Fibroblast of lung (primary cell): ENCODE results near the gene PIK3R4. TPM values are rescaled to one million over a fixed set of nuclear protein-coding genes. Genes with fewer than 3 reads are reported as not detected.

ENCODE experiments used
- DNase-seq, 2 donors: peaks; one replicate each; pipeline versions ENCODE4 v3.0.0 to v3.0.0-alpha.2; 2010; ENCODE audit warnings: low read depth in 2 of 2
- H2AFZ ChIP-seq: 2 replicates; pipeline ENCODE4 v1.5.1; 2012; ENCODE audit warnings: low read length, control low read depth, inconsistent platforms
- H3K27ac ChIP-seq: 2 replicates; pipeline ENCODE4 v1.5.1; 2011; ENCODE audit warnings: low read length, control low read depth; ENCODE audit not compliant: insufficient read depth
- H3K27me3 ChIP-seq: 2 replicates; pipeline ENCODE4 v1.5.1; 2011; ENCODE audit warnings: mild to moderate bottlenecking, low read length; ENCODE audit not compliant: control insufficient read depth, insufficient read depth
- H3K36me3 ChIP-seq: 2 replicates; pipeline ENCODE4 v1.5.1; 2011; ENCODE audit warnings: low read length; ENCODE audit not compliant: control insufficient read depth, insufficient read depth
- H3K4me1 ChIP-seq: 2 replicates; pipeline ENCODE4 v1.5.1; 2011; ENCODE audit warnings: low read length; ENCODE audit not compliant: control insufficient read depth, insufficient read depth; ENCODE audit errors: extremely low read depth
- H3K4me2 ChIP-seq: 2 replicates; pipeline ENCODE4 v1.5.1; 2011; ENCODE audit warnings: low read length, control low read depth; ENCODE audit not compliant: insufficient read depth; ENCODE audit errors: extremely low read depth
- H3K4me3 ChIP-seq, 4 experiments: fragments of 200-600 bp in 1 of 4; sonication (generic) in 1 of 4; replicated peaks in 1 of 4; 2 replicates each; pipeline ENCODE4 v1.5.1; 2011 to 2016; ENCODE audit warnings: low read length in 4 of 4, low read depth in 3 of 4, mild to moderate bottlenecking in 3 of 4, control low read depth in 2 of 4, inconsistent platforms in 1 of 4, mixed read lengths in 1 of 4; ENCODE audit not compliant: insufficient read depth in 1 of 4; ENCODE audit errors: control extremely low read depth in 1 of 4
- H3K79me2 ChIP-seq: 2 replicates; pipeline ENCODE4 v1.5.1; 2012; ENCODE audit warnings: mild to moderate bottlenecking, low read length, inconsistent platforms; ENCODE audit not compliant: control insufficient read depth, insufficient read depth
- H3K9ac ChIP-seq: 2 replicates; pipeline ENCODE4 v1.5.1; 2011; ENCODE audit warnings: mild to moderate bottlenecking, low read length, control low read depth; ENCODE audit not compliant: insufficient read depth
- H3K9me3 ChIP-seq: 2 replicates; pipeline ENCODE4 v1.5.1; 2012; ENCODE audit warnings: low read depth, low read length; ENCODE audit not compliant: control insufficient read depth, insufficient read depth
- H4K20me1 ChIP-seq: 2 replicates; pipeline ENCODE4 v1.5.1; 2011; ENCODE audit warnings: low read length; ENCODE audit not compliant: control insufficient read depth, insufficient read depth; ENCODE audit errors: extremely low read depth
- EZH2 ChIP-seq: IDR thresholded peaks from 2 replicates; pipeline ENCODE4 v1.5.1; 2012; ENCODE audit warnings: low read length, control low read depth, mild to moderate bottlenecking; ENCODE audit errors: missing control alignments
- polyA plus RNA-seq, 2 donors: library from polyadenylated mRNA; depleted of rRNA in 1 of 2; stranded (reverse) in 1 of 2; unstranded in 1 of 2; fragments of >200 nt; gene quantifications; 2 replicates each; pipeline ENCODE4 v1.2.1, GENCODE V29; 2011 to 2012; ENCODE audit warnings: missing spikeins in 1 of 2
- total RNA-seq: library from RNA; depleted of rRNA; stranded (reverse); fragments of >200 nt; gene quantifications from 2 replicates; pipeline ENCODE4 v1.2.1, GENCODE V29; 2014
- TF ChIP-seq, protein P1 (sequence below), 2 donors: IDR thresholded peaks in 1 of 2; conservative IDR thresholded peaks in 1 of 2; 1 replicate in 1 of 2; 2 replicates in 1 of 2; pipeline ENCODE4 v1.5.1; 2011 to 2012; ENCODE audit warnings: low read length in 2 of 2, control low read depth in 1 of 2, inconsistent platforms in 1 of 2, low read depth in 1 of 2, mild to moderate bottlenecking in 1 of 2

The PIK3R4 gene
- total and polyA plus RNA-seq, 2 donors (not counting 1 experiment from before 2014, with no cell fraction given) = 33.4 to 44.6 TPM

GRCh38 chr3:130640027-130640426 lies 106.6 kb downstream of the PIK3R4 start:
- TF ChIP-seq EZH2 = no peak
- TF ChIP-seq, protein P1, sequence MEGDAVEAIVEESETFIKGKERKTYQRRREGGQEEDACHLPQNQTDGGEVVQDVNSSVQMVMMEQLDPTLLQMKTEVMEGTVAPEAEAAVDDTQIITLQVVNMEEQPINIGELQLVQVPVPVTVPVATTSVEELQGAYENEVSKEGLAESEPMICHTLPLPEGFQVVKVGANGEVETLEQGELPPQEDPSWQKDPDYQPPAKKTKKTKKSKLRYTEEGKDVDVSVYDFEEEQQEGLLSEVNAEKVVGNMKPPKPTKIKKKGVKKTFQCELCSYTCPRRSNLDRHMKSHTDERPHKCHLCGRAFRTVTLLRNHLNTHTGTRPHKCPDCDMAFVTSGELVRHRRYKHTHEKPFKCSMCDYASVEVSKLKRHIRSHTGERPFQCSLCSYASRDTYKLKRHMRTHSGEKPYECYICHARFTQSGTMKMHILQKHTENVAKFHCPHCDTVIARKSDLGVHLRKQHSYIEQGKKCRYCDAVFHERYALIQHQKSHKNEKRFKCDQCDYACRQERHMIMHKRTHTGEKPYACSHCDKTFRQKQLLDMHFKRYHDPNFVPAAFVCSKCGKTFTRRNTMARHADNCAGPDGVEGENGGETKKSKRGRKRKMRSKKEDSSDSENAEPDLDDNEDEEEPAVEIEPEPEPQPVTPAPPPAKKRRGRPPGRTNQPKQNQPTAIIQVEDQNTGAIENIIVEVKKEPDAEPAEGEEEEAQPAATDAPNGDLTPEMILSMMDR (conservative IDR thresholded peaks at IDR 0.05 in 1 of 2, IDR thresholded peaks at IDR 0.05 in 1 of 2; ENCODE audit: low read depth in 1 of 2, low read length in 2 of 2) = no peak
- no peak for DNase-seq
- no peaks in the 10 kb centered on the region for H3K27me3 ChIP-seq
- no peak overlapping the region for H3K9ac ChIP-seq
- H3K4me2 ChIP-seq = no peak overlapping the region
- no peak overlapping the region for H3K27ac ChIP-seq
- no peaks in the 10 kb centered on the region for H3K9me3 ChIP-seq
- no peaks in the 10 kb centered on the region for H3K79me2 ChIP-seq
- no peaks in the 10 kb centered on the region for H3K36me3 ChIP-seq
- no peaks in the 10 kb centered on the region for H3K4me1 ChIP-seq
- H4K20me1 ChIP-seq = no peaks in the 10 kb centered on the region
- no peak overlapping the region for H3K4me3 ChIP-seq
- no peak overlapping the region for H2AFZ ChIP-seq

- no peaks in the 10 kb centered on the region for H3K9me3 ChIP-seq
- DNase-seq = no peak
- H3K36me3 ChIP-seq = no peaks in the 10 kb centered on the region
- H3K27ac ChIP-seq = no peak overlapping the region
- no peak overlapping the region for H3K4me2 ChIP-seq
- no peak for TF ChIP-seq EZH2
- TF ChIP-seq, protein P1 (conservative IDR thresholded peaks at IDR 0.05 in 1 of 2, IDR thresholded peaks at IDR 0.05 in 1 of 2; ENCODE audit: low read depth in 1 of 2, low read length in 2 of 2) = no peak
- no peaks in the 10 kb centered on the region for H4K20me1 ChIP-seq
- no peak overlapping the region for H3K4me3 ChIP-seq
- H3K9ac ChIP-seq = no peak overlapping the region
- no peaks in the 10 kb centered on the region for H3K79me2 ChIP-seq
- H3K4me1 ChIP-seq = no peaks in the 10 kb centered on the region
- no peaks in the 10 kb centered on the region for H3K27me3 ChIP-seq
- no peak overlapping the region for H2AFZ ChIP-seq
These were observed 110.0 kb downstream of the PIK3R4 start for GRCh38 chr3:130636480-130637234.

DNA sequence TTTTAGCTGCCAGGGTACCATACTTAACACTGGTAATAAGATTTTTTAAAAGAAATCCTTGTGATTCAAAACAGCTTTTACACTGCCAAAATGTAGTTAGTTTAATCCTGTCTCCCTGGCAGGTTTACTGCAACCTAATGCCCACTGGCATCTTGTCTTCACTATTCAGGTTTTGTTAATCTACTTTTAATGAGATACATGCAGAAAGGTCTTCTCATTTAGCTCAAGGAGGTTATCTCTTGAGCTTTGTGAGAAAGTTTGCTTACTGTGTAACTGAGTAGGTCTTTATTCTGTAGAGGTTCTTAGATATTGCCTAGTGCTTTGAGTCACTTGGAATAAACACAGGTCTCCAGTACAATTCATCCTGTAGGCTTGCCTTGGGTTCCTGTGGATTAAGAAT lies 110.7 kb downstream of the PIK3R4 start:
- no peak overlapping the region for H3K4me3 ChIP-seq
- no peak overlapping the region for H3K9ac ChIP-seq
- no peaks in the 10 kb centered on the region for H4K20me1 ChIP-seq
- TF ChIP-seq EZH2 = no peak
- TF ChIP-seq, protein P1 (conservative IDR thresholded peaks at IDR 0.05 in 1 of 2, IDR thresholded peaks at IDR 0.05 in 1 of 2; ENCODE audit: low read depth in 1 of 2, low read length in 2 of 2) = no peak
- no peak for DNase-seq
- H3K9me3 ChIP-seq = no peaks in the 10 kb centered on the region
- H3K79me2 ChIP-seq = no peaks in the 10 kb centered on the region
- H3K4me2 ChIP-seq = no peak overlapping the region
- H3K36me3 ChIP-seq = no peaks in the 10 kb centered on the region
- no peak overlapping the region for H2AFZ ChIP-seq
- H3K27me3 ChIP-seq = no peaks in the 10 kb centered on the region
- H3K27ac ChIP-seq = no peak overlapping the region
- no peaks in the 10 kb centered on the region for H3K4me1 ChIP-seq
